Hepatocyte (in vitro differentiated cells): ENCODE measurements around the gene LIPC.

ENCODE experiments used
- CTCF ChIP-seq: fragments of 200-600 bp; sonication (generic); IDR thresholded peaks from 2 replicates; pipeline ENCODE4 v1.5.1; 2016; ENCODE audit warnings: antibody characterized with exemption, mild to moderate bottlenecking; ENCODE audit not compliant: poor library complexity
- EZH2 ChIP-seq: fragments of 200-600 bp; sonication (generic); IDR thresholded peaks from 2 replicates; pipeline ENCODE4 v1.6.1; 2016; ENCODE audit warnings: antibody characterized with exemption, mild to moderate bottlenecking, borderline replicate concordance
- EZH2phosphoT487 ChIP-seq: fragments of 200-600 bp; sonication (generic); IDR thresholded peaks from one replicate; pipeline ENCODE4 v1.6.1; 2018; ENCODE audit warnings: antibody characterized with exemption, mild to moderate bottlenecking, low read depth, moderate library complexity; ENCODE audit not compliant: unreplicated experiment, severe bottlenecking

- no peak for TF ChIP-seq CTCF
- TF ChIP-seq EZH2 = no peak
- TF ChIP-seq EZH2phosphoT487 = no peak
Measured at GRCh38 chr15:58425834-58426233, 6.0 kb upstream of the LIPC start.
